Brain microvascular endothelial cell (primary cell): Measurements from ENCODE around the gene KIAA0825.

ENCODE experiments used
- DNase-seq: peaks from one replicate; pipeline ENCODE4 v3.0.0-alpha.2; 2020
- H3K27ac ChIP-seq: fragments of 250-450 bp; sonication (Bioruptor Pico); 2 replicates; pipeline ENCODE4 v1.5.1; 2020; ENCODE audit warnings: mild to moderate bottlenecking, moderate library complexity
- H3K27me3 ChIP-seq: fragments of 250-450 bp; sonication (Bioruptor Pico); replicated peaks from 2 replicates; pipeline ENCODE4 v1.5.1; 2020; ENCODE audit warnings: mild to moderate bottlenecking
- H3K36me3 ChIP-seq: fragments of 250-450 bp; sonication (Bioruptor Pico); replicated peaks from 2 replicates; pipeline ENCODE4 v1.5.1; 2020; ENCODE audit warnings: mild to moderate bottlenecking
- H3K4me3 ChIP-seq: 2 replicates; pipeline ENCODE4 v1.5.1; 2011; ENCODE audit warnings: low read depth, mild to moderate bottlenecking, control low read depth, low read length, moderate library complexity
- CTCF ChIP-seq: IDR thresholded peaks from 2 replicates; pipeline ENCODE4 v1.5.1; 2011; ENCODE audit warnings: low read depth, mild to moderate bottlenecking, moderate library complexity, low read length, control low read depth, inconsistent platforms; ENCODE audit errors: missing control alignments
- in situ Hi-C: cut with HindIII; loops from 2 replicates; pipeline ENCODE4 v1.10.0; 2017; ENCODE audit warnings: low sequenced_read_pairs, low pct_ligation_motif_present

The KIAA0825 gene

DNA sequence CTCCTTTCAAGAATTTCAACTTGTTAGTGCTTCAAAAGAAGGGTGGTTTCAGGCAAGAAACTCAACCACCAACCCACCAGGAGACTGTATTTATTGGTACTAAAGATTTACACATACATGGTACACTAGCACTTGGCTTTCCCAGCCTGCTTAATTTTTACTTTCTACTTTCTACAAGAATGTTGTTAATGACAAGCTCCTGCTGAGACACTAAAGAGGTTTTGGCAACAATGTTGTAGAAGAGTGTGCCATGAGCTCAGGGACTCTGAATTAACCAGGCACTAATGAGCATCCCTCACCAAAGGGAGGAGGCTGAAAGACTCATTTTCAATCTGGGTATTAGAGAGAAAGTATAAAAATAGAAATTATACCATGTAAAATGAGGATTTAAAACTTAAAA is 195.0 kb downstream of the KIAA0825 start:
- Histone ChIP-seq H3K36me3 (no peaks in the 10 kb centered on the region), H3K4me3 (no peak overlapping the region), H3K27me3 (no peaks in the 10 kb centered on the region), H3K27ac (no peak overlapping the region)
- in situ Hi-C loops: no loop called here
- no peak for DNase-seq
- no peak for TF ChIP-seq CTCF

DNA sequence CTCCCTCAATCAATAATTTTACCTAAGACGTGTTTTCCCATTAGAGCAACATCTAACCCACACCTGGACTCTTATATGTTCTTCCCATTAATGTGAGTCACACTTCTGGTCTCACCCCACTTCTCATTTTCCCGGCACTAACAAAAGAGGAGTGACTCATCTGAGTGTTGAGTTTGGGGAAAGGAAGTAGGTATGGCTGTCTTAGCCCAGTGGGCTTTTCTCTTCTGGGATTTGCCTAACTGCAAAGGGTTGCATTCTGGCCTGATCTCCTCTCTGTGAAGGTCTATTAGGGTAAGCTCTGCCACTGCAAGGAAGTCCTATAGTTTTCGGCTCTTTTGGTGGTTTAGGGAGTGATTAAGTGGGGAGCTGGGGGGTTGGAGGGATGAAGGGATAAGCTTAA is 195.6 kb downstream of the KIAA0825 start:
- peak; percentile 6 for DNase-seq
- no peaks in the 10 kb centered on the region for H3K27me3 ChIP-seq
- no peaks in the 10 kb centered on the region for H3K36me3 ChIP-seq
- in situ Hi-C loops: no loop called here
- H3K4me3 ChIP-seq: no peak overlapping the region
- H3K27ac ChIP-seq: no peak overlapping the region
- TF ChIP-seq CTCF: no peak

DNA sequence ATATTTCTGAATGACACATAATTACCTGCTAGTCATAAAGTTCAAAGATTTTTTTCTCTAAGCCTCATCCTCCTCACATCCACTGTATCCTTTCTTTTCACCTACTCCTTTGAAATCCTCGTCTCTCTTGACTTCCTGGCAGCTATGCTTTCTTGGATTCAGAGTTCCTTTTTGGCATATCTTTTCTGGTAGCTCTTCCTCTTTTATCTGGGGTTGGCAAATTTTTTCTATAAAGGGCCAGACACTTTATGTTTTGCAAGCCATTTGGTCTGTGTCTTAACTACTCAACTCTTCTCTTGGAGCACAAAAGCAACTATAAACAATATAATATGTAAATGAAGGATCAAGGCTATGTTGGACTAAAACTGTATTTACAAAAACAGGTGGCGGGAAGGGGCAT is 197.5 kb downstream of the KIAA0825 start:
- no peak for DNase-seq
- Histone ChIP-seq H3K27me3 (no peaks in the 10 kb centered on the region), H3K27ac (no peak overlapping the region), H3K36me3 (no peaks in the 10 kb centered on the region), H3K4me3 (no peak overlapping the region)
- in situ Hi-C loops: no loop called here
- TF ChIP-seq CTCF: no peak

DNA sequence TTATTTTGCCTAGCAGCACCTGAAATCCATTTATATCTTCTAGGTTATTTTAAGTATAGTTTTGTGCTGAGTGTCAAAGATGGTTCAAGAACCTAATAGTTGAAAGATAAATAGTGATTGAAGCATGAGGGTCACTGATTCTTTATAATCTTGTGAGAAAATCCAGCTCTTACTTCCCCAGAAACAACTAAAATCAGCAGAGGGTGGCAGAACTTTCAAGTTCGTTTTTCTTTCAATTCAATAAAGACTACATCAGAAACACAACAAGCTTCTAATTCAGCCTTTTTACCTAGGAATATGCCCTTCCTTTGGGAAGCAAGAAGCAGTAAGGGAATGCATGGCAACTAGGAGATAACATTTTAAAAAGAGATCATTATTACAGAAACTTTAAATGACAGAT is 202.6 kb downstream of the KIAA0825 start:
- DNase-seq: no peak
- in situ Hi-C loops: no loop called here
- TF ChIP-seq CTCF: no peak
- Histone ChIP-seq H3K4me3 (no peak overlapping the region), H3K36me3 (no peaks in the 10 kb centered on the region), H3K27ac (no peak overlapping the region), H3K27me3 (no peaks in the 10 kb centered on the region)

GRCh38 chr5:94409440-94409839 is 209.0 kb downstream of the KIAA0825 start:
- DNase-seq: no peak
- H3K4me3 ChIP-seq: no peak overlapping the region
- no peak overlapping the region for H3K27ac ChIP-seq
- no peaks in the 10 kb centered on the region for H3K36me3 ChIP-seq
- no peaks in the 10 kb centered on the region for H3K27me3 ChIP-seq
- TF ChIP-seq CTCF: no peak
- in situ Hi-C loops: no loop called here

GRCh38 chr5:94407023-94407422 is 211.4 kb downstream of the KIAA0825 start:
- Histone ChIP-seq H3K27ac (no peak overlapping the region), H3K36me3 (no peaks in the 10 kb centered on the region), H3K27me3 (no peaks in the 10 kb centered on the region), H3K4me3 (no peak overlapping the region)
- no peak for DNase-seq
- in situ Hi-C loops: no loop called here
- no peak for TF ChIP-seq CTCF
